Right hindlimb (tissue), 1 donor: ENCODE data around the gene SYNJ2BP.
"Not testable (repeated sequence)": the region's sequence is repeated elsewhere in the genome, so short reads cannot be mapped to it uniquely, and the experiment has no call there.

Experiments
- DNase-seq: peaks from one replicate; pipeline ENCODE4 v3.0.0-alpha.2; 2018

Gene SYNJ2BP, protein sequence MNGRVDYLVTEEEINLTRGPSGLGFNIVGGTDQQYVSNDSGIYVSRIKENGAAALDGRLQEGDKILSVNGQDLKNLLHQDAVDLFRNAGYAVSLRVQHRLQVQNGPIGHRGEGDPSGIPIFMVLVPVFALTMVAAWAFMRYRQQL

DNA sequence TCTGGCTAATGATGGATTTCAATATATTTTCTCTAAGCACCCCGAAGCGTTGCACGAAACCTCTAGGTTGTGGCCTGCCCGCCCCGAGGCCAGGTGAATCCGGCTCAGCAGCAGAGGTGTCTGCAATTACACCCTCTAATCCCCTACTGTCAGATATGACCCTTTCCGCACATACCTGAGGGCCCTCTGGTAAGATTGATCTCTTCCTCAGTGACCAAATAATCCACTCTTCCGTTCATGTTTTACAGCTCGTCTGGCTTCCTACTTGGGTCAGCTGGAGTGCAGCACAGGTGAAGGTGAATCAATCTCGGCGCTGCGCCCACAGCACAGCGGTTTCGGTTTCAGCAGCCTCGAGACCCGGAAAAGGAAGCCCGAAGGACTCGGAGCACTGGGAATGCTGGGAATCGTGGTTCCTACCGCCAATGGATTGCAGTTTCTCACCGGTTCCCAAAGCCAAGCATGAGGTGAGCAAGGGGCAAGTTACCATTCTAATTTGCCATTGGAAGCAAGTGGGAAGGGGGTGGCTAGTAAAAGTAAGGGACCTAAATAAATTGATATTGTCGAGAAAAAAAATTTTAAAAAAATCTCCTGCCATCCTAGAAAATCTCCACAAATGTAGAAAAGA is at the start of gene SYNJ2BP:
Gene SYNJ2BP, minus strand, starts transcription at position 366 of the 625 bp plus-strand sequence. Its CDS starts 127 bp downstream, at position 239.
- DNase-seq: peak; percentile 75

DNA sequence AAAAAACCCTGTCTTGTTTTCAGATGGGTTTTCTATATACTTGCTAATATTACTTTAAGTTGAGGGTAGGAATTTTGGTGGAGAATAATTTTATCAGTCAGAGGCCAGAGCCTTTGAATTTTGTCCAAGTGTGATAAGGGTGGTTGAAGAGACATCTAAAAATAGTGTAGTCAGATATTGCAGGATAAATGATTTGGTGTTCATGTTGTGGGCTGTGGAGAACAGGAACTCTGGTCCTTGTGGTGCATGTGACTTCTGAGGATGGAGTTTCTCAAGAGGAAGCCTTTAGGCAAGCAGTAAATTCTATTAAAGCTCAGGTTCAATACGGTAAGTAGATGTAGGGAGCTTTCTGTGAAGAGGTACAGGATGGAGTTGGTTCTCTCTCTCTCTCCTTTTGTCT is 37.8 kb upstream of the SYNJ2BP start:
- DNase-seq: no peak

DNA sequence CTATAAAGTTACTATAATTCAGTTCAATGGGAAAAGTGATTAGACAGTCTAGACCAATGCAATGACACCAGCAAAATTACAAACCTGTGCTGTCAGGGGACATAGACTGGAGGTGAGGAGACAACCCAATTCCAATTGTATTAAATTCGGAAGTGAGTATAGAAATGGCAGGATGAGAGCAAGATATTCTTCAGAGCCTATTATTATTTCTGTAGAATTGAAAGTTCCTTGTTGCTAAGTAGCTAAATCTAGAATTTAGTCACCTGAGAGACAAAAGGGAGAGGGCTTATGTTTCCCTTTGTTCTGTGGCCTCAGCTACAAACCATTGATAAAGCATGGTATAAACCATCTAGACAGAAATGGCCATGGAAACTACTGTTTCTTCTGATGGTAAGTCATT is 35.0 kb upstream of the SYNJ2BP start, which contains the start of gene ADAM21:
Gene ADAM21, plus strand, starts transcription at position 301 of the 400 bp plus-strand sequence. CDS start 5,326 bp downstream, outside the sequence.
- no peak for DNase-seq

DNA sequence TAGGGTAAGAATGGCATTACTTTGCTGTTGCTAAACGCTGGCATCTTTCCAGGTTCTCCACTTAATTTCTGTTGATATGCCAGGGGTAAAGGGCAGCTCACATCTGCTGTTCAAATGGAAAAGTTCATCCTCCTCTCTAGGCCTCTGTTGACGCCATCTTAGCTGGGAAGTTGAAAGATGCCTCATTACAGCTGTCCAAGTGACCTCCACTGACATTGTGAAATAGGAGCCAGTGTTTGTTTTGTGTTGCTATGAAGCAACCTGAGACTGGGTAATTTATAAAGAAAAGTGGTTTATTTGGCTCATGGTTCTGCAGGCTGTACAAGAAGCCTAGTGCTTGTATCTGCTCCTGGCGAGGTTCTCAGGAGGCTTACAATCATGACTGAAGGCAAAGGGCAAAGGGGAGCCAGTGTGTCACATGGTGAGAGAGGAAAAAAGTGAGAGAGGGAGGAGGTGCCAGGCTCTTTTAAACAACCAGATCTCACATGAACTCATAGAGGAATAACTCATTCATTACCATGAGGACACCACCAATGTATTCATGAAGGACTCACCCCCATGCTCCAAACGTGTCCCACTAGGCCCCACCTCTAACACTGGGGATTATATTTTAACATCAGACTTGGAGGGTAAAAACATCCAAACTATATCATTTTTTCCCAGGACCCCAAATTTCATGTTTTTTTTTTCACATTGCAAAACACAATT is 31.9 kb upstream of the SYNJ2BP start:
- DNase-seq: no peak

DNA sequence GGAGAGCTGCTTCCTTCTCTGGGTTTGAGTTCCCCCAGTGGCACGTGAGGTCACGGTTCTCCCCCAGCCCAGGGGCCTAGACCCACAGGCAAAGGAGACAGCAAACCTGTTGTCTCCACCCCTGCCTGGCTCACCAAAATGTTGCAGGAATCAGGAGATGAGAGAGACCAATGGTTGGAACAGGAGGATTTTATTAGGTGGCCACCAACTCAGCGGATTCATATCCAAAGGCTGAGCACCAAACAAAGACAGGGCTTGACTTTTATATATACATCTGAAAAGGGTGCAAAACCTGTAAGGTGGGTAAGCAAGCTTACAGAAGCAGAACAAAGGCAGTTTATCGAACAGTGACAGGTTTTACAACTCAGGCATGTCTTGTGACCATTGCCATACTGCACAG is 25.9 kb upstream of the SYNJ2BP start:
- DNase-seq: no peak

DNA sequence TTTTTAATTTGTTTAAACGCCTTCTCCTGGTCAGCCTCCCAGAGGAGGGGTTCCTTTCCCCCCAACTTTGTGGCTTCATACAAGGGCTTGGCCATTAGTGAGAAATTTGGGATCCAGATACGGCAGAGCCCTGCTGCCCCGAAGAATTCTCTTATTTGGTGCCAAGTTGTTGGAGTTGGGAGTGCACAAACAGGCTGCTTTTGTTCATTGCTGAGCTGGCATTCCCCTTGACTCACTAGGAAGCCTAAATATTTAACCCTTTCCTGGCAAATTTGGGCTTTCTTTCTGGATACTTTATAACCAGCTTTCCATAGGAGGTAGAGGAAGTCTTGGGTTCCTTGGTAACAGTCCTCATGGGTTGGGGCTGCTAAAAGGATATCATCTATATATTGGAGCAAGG is 24.8 kb upstream of the SYNJ2BP start:
- no peak for DNase-seq

DNA sequence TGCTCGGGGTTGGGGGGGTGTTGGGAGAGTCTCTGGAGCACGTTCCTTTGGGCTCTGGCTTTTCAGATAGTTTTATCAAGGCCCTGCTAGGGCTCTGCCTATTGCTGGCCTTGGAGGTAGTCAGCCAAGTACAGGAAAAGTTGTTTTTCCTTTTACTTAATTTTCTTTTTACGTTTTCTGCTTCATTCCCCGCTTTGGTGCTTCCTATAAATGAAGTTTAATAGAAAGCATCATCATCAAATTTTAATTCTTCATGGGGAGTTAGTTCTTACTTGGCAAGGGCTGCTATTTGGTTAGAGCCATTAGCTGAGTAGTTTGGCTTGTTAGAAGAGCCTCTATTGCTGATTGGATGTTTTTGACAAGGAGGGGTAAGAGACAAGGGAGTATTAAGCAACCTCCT is 20.0 kb upstream of the SYNJ2BP start:
- no peak for DNase-seq

DNA sequence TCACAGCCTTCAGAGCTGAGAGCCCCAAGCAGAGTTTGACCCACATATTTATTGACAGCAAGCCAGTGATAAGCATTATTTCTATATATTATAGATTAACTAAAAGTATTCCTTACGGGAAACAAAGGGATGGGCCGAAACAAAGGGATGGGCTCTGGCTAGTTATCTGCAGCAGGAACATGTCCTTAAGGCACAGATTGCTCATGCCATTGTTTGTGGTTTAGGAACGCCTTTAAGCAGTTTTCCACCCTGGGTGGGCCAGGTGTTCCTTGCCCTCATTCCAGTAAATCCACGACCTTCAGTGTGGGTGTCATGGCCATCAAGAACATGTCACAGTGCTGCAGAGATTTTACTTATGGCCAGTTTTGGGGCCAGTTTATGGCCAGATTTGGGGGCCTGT is 9.7 kb upstream of the SYNJ2BP start:
- DNase-seq: not testable (repeated sequence)

DNA sequence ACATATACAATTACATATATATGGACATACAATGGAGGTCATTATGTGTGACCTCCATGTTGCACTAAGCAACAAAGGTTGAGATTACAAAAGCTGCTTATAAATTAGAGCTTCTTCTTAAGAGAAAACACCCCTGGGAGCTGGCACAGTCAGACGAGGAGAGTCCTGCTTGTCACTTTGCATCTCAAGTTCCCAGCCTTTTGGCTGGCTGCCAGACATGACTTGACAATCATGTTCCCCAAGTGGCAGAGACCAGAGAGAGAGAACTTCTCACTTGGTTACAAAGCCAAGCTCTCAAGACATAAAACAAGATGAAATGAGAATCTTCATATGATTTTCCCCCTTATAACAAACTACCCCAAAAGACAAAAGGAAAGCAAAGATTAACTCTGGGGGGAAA is 8.5 kb upstream of the SYNJ2BP start:
- no peak for DNase-seq

DNA sequence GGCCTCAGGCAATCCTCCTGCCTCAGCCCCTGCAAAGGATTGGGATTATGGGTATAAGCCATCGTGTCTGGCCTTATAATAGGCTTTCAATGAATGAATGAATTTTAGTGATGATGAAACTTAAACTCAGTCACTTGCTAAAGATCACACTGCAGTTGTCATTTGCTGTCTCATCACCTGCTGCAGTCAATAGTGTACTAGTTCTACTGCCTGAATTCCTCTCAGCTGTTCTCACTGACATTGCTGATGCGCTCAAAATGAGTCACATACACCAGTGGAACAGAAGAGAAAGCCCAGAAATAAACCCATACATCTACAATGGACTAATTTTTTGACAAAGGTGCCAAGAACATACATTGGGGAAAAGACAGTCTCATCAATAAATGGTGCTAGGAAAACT is 5.6 kb upstream of the SYNJ2BP start:
- no peak for DNase-seq

DNA sequence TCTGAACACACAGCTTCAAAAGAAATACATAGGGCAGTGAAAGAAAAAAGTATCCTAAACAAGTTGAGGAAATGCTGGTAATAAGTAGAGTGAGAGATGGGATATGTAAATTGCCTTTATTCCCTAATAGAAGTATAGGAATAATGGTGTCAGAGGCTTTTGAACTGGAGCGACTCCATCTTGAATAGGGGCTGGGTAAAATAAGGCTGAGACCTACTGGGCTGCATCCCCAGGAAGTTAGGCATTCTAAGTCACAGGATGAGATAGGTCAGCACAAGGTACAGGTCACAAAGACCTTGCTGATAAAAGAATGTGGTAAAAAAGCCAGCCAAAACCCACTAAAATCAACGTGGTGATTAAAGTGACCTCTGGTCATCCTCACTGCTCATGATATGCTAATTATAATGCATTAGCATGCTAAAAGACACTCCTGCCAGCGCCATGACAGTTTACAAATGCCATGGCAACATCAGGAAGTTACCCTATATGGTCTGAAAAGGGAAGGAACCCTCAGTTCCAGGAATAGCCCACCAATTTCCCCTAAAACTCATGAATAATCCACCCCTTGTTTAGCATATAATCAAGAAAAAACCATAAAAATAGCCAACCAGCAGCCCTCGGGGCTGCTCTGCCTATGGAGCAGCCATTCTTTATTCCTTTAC is 2.5 kb upstream of the SYNJ2BP start:
- not testable (repeated sequence) for DNase-seq

DNA sequence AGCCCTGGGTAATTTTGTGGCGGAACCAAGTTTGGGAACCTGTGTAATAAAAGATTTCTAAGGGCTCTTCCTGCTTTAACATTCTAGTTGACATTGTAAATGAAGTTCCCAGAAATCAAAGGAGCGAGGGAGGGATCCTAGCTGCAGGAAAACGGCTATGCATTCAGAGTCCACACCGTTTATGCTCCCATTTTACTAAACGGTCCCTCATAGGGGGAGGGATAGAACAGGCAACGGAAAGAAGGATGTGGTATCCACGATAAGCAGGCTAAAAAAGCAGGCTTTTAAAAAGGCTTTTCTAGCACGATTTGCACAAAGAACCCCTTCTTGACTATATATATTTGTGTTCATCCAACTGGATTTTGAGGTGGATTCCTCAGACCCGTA is 559 bp downstream of the SYNJ2BP start:
- no peak for DNase-seq

DNA sequence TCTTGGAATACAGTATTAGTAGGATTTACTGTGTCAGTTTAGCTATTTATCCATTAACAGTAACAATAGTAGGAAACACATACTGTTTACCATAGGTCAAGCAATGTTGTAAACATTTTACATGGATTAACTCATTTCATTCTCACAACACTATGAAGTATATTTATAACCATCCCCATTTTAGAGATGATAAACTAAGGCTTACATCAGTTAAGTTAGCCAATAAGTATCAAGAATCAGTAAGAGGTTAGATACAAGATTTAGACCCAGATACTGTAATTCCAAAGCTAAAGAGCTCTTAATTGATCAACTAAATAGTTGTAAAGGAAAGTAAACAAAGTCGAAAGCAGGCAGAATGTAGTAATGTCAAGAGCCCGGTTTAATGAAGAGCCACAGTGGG is 1.1 kb downstream of the SYNJ2BP start:
- no peak for DNase-seq

DNA sequence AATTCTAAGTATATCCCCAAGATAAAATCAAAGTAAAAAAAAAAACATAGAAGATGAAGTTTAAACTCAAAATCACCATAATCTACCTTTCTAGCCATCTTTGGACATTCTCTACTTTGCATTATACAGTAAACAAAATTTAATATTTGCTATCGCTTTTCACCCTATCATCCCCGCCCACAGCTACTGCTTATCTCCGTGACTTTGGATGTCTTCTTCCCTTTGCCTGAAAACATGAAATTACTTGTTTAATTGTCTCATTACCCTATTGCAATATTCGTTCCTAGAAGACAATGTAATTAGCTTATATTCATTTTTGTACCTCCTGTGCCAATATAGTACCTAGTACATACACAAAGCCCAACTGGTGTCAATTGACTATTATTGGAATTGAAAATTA is 9.3 kb downstream of the SYNJ2BP start:
- no peak for DNase-seq

DNA sequence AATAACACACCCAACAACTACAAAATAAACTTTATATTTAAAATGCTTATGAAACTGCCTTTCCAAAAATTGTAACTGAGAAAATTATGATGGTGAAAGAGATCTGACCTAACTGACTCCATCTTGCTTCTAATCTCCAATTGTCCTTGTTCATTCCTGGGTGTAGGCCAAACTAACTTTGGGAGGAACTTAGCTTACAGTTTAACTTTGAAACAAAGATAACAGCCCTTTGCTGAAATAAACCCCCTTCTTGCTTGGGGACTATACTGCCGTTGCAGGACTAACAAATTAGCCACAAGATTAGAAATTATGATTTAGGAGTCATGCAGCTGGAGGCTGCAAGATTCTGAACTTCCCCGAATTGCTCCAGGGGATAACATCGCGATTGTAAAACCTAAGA is 10.7 kb downstream of the SYNJ2BP start:
- not testable (repeated sequence) for DNase-seq

DNA sequence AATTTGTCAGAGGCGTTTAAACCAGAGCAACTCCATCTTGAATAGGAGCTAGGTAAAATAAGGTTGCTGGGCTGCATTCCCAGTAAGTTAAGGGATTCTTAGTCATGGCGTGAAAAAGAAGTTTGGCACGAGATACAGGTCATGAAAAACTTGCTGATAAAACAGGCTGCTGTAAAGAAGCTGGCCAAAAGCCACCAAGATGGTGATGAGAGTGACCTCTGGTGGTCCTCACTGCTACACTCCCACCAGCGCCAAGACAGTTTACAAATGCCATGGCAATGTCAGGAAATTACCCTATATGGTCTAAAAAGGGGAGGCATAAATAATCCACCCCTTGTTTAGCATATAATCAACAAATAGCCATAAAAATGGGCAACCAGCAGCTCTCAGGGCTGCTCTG is 13.6 kb downstream of the SYNJ2BP start:
- not testable (repeated sequence) for DNase-seq

DNA sequence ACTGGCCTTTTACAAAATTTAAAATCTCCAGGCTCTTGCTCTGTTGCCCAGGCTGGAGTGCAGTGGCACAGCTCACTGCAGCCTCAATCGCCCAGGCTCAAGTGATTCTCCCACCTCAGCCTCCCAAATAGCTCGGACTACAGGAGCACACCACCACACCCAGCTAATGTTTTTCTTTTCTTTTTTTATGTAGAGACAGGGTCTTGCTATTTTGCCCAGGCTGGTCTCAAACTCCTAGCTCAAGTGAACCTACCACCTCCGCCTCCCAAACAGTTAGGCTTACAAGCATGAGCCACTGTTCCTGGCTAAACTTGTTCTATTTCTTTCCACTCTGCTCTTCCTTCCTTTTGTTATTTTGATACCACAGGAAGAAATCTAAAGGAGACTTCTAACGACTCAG is 15.2 kb downstream of the SYNJ2BP start:
- no peak for DNase-seq

DNA sequence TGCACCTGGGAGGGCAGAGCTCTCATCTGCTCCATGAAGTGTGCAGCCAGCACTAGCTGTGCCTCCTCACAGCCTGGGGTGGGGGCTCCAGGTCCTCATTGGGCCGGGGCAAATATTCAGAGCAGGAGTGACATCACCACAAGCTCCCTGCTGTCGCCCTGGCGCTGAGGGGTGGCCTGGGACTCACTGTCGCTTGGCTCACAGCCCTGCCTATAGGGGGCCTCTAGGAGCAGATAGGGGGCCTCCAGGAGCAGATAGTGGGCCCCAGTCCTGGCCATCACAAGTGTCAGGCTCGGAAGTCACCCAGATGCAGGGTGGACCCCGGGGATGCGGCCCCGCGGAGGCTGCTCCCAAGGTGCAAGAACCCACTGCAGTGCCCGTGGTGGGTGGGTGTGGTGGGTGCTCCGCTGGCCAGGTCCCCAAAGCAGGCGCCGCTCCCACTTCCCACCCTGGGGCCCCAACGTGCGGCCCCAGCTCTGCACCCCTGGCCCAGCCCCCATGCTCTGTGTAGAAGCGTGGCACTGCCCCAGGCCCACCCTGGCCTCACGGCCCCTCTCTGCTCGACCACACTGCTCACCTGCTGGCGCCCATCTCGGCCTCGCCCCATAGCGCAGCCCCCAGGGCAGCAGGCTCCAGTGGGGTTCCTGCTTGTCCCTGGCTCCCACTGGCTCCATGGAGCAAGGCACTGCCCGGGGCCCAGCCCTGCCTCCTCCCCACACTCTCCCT is 18.0 kb downstream of the SYNJ2BP start:
- DNase-seq: no peak

DNA sequence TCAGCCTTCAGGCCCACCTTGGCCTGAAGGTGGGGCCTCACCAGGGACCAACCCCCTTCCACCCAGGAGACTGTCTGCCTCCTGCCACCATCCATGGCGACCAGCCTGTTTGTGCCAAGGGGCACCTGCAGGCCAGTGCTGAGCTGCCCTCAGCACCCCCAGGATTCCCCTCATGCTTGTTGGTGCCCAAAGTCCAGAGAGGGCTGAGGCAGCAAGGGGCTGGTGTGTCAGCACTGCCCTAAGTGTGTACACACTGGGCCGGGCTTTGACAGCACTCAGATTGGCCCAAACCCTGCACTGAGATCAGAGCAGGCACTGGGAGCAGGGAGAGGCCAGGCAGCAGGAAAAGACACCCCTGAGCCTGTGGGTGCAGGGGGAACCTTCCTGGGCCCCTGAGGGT is 18.6 kb downstream of the SYNJ2BP start:
- DNase-seq: no peak

DNA sequence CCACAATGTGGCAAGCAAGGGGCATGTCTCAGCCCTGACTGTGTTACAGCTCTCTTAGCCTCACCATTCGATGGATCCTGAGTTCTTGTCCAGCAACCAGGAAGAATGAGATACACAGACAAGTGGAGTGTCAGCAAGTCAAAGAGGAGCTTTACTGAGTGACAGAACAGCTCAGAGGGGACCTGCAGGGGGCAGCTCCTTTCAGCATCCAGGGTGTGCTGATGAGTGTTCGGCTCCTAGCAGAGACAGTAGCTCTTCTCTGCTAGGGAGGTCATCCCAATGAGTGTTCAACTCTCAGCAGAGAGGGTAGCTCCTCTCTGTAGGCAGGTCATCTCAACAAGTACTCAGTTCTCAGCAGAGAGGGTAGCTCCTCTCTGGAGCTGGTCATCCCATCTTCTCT is 19.1 kb downstream of the SYNJ2BP start:
- DNase-seq: no peak

DNA sequence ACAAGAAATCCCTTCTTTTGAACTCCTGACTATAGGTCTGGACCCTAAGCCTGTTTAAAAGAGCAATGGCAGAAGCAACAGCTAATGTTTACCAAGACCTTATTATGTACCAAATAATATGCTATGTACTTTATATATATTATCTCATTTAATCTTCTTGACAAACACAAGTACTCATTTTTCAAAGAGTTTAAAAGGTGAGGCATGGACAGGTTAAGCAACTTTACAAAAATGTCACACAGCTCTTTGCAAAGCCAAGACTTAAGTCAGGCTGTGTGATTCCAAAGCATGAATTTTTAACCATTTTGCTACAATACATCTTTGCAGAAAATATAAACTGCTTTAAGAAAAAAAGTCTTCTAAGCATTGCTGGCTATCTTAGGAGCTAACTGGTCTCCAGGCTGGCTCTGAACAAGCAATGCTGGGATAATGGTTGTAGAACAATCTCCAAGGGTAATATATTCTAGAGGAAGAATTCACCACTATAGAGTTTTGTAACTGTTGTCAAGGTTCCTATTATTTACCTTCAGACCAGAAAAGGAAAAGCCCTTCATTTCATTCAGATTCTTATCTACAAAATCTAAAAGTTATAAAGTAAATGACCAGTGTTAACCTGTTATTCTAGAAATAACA is 22.1 kb downstream of the SYNJ2BP start:
- no peak for DNase-seq

DNA sequence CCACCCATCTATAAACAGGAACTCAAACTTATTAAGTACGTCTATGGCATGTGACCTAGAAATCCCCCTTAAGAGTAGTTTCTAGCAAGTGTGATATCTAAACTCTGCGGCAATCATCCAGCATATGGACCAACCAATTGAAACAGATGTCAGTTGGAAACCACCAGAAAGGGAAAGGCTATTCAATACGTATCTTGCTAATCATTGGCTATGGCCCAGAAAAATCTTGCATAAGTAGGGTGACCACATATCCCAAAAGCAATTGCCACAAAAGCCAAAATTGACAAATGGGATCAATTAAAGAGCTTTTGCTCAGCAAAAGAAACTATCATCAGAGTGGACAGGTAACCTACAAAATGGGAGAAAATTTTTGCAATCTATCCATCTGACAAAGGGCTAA is 24.2 kb downstream of the SYNJ2BP start:
- no peak for DNase-seq
